OCI-LY7 (cell line): ENCODE results near the gene WNT1. TPM values are rescaled to one million over a fixed set of nuclear protein-coding genes. Genes with fewer than 3 reads are reported as not detected.

Source experiments
- BruUV-seq: library from RNA; stranded (reverse); fragments of 400-500 nt; replicated peaks from 2 replicates; lab custom pipeline; 2021; lab: Mats Ljungman, UMichigan
- CTCF ChIA-PET: fragments of 300-600 bp; sonication (Branson Sonifier 250); formaldehyde crosslinking; loops from one replicate; lab custom pipeline; 2022; ENCODE audit warnings: antibody characterized with exemption; ENCODE audit not compliant: unreplicated experiment; lab: Charles Lee
- POLR2A ChIA-PET: fragments of 300-600 bp; sonication (Branson Sonifier 250); formaldehyde crosslinking; loops from one replicate; lab custom pipeline; 2022; ENCODE audit warnings: antibody characterized with exemption; lab: Charles Lee
- DNase-seq: peaks from one replicate; pipeline ENCODE4 v3.0.0-alpha.2; 2015; ENCODE audit warnings: low spot score
- H2AFZ ChIP-seq: fragments of 200-600 bp; sonication (generic), shearing (Covaris generic); 2 replicates; pipeline ENCODE4 v1.6.1; 2014; ENCODE audit warnings: mild to moderate bottlenecking, antibody characterized with exemption, low read length, moderate library complexity
- H3K27ac ChIP-seq: fragments of 200-600 bp; sonication (generic); 2 replicates; pipeline ENCODE4 v1.5.1; 2014; ENCODE audit warnings: mixed run types, low read depth, mild to moderate bottlenecking, moderate library complexity, low read length, inconsistent platforms; ENCODE audit not compliant: poor library complexity, severe bottlenecking
- H3K36me3 ChIP-seq: fragments of 200-600 bp; sonication (generic); 2 replicates; pipeline ENCODE4 v1.6.1; 2014; ENCODE audit warnings: mild to moderate bottlenecking, antibody characterized with exemption, low read length, moderate library complexity, mixed read lengths; ENCODE audit not compliant: insufficient read depth
- H3K4me1 ChIP-seq: fragments of 200-600 bp; sonication (generic); 2 replicates; pipeline ENCODE4 v1.5.1; 2014; ENCODE audit warnings: mild to moderate bottlenecking, low read length; ENCODE audit not compliant: insufficient read depth, poor library complexity, severe bottlenecking
- H3K4me2 ChIP-seq: fragments of 200-600 bp; sonication (generic); 2 replicates; pipeline ENCODE4 v1.6.1; 2014; ENCODE audit warnings: mild to moderate bottlenecking, low read length
- H3K4me3 ChIP-seq: fragments of 200-600 bp; sonication (generic); 2 replicates; pipeline ENCODE4 v1.5.1; 2014; ENCODE audit warnings: mild to moderate bottlenecking, low read depth, low read length; ENCODE audit not compliant: poor library complexity, severe bottlenecking
- H3K79me2 ChIP-seq: fragments of 200-600 bp; sonication (generic); 2 replicates; pipeline ENCODE4 v1.6.1; 2016; ENCODE audit warnings: low read depth, mild to moderate bottlenecking, low read length, moderate library complexity, mixed read lengths; ENCODE audit not compliant: insufficient read depth
- H3K9me2 ChIP-seq: fragments of 200-600 bp; sonication (generic); 2 replicates; pipeline ENCODE4 v1.6.1; 2016; ENCODE audit warnings: mild to moderate bottlenecking, low read length, mixed read lengths; ENCODE audit not compliant: insufficient read depth
- H3K9me3 ChIP-seq: fragments of 200-600 bp; sonication (generic); 2 replicates; pipeline ENCODE4 v1.6.1; 2014; ENCODE audit warnings: mild to moderate bottlenecking, mixed run types, low read length, mixed read lengths
- H4K20me1 ChIP-seq: fragments of 200-600 bp; sonication (generic); 2 replicates; pipeline ENCODE4 v1.6.1; 2014; ENCODE audit warnings: mild to moderate bottlenecking, antibody characterized with exemption, low read length, moderate library complexity, mixed read lengths; ENCODE audit not compliant: insufficient read depth
- EZH2phosphoT487 ChIP-seq: fragments of 200-600 bp; sonication (generic); IDR thresholded peaks from 2 replicates; pipeline ENCODE4 v1.6.1; 2018; ENCODE audit warnings: low read depth, borderline replicate concordance, mild to moderate bottlenecking, mixed run types, antibody characterized with exemption, low read length, moderate library complexity, mixed read lengths
- intact Hi-C: fragments of 100-400 bp; cut with micrococcal nuclease; formaldehyde crosslinking; loops from one replicate; pipeline ENCODE4 v1.10.0; 2022; ENCODE audit not compliant: unreplicated experiment
- total RNA-seq, 2 experiments: library from RNA; depleted of rRNA in 1 of 2; stranded (reverse); fragments of >200 nt in 1 of 2; shearing (Covaris generic) in 1 of 2; gene quantifications; 2 replicates each; pipeline ENCODE4 v1.2.3, GENCODE V29; 2014 to 2022
- TF ChIP-seq, protein P1 (sequence below): fragments of 200-600 bp; sonication (generic); conservative IDR thresholded peaks from 2 replicates; pipeline ENCODE4 v1.5.1; 2014; ENCODE audit warnings: mild to moderate bottlenecking, antibody characterized with exemption, low read length, moderate library complexity, mixed read lengths

WNT1 gene
- total RNA-seq, 2 experiments from 2014 or later: not detected

DNA sequence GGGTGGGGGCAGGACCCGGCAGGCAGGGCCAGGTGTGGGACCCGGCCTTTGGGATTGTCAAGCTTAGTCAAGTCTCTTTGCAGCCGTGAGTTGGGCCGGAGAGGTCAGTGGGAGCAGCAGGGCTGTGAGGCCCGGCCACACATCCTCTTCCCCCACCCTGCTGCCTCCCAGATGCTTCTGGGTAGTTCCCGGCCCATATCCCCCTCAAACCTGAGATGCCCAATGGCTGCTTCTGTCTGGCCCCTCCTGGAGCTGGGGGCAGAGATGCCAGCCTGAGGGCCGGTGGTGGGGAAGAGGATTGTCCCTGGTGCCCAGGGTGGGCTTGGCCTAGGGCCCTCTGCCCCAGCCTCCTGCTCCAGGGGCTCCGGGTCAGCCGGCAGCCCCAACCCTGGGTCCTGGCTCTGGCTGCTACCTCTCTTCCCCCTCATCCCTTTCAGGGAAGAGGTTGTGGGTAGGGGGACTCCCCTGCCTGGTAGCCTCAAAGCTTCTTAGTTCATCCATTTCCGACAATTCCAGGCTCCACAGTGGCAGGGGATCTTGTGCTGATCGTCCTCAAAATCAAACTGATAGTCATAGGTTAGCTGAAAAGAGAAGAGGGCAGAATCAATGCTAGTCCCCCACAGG is 43.3 kb downstream of the WNT1 start:
- Histone ChIP-seq H2AFZ (no peak overlapping the region), H3K79me2 (peaks cover 6% of the 10 kb centered on the region; the same call in 1 of the 2 replicates), H3K27ac (no peak overlapping the region), H3K4me1 (peaks cover 24% of the 10 kb centered on the region), H3K9me3 (no peaks in the 10 kb centered on the region), H3K4me3 (no peak overlapping the region), H3K36me3 (peaks cover 61% of the 10 kb centered on the region), H3K4me2 (no peak overlapping the region), H3K9me2 (no peaks in the 10 kb centered on the region), H4K20me1 (no peaks in the 10 kb centered on the region)
- POLR2A ChIA-PET: interaction anchor here (1.2 kb wide), 1 partner anchor 18 kb away, joined by 7 read pairs; no protein-coding TSS in a partner anchor
- no peak for DNase-seq
- BruUV-seq: TSS peak; percentile 59
- CTCF ChIA-PET: interaction anchor here (0.5 kb wide), 1 partner anchor 64 kb away, joined by 15 read pairs; the partner anchor contains the start of gene ARF3
- intact Hi-C loops: no loop called here
- TF ChIP-seq EZH2phosphoT487: no peak
- TF ChIP-seq, protein P1, sequence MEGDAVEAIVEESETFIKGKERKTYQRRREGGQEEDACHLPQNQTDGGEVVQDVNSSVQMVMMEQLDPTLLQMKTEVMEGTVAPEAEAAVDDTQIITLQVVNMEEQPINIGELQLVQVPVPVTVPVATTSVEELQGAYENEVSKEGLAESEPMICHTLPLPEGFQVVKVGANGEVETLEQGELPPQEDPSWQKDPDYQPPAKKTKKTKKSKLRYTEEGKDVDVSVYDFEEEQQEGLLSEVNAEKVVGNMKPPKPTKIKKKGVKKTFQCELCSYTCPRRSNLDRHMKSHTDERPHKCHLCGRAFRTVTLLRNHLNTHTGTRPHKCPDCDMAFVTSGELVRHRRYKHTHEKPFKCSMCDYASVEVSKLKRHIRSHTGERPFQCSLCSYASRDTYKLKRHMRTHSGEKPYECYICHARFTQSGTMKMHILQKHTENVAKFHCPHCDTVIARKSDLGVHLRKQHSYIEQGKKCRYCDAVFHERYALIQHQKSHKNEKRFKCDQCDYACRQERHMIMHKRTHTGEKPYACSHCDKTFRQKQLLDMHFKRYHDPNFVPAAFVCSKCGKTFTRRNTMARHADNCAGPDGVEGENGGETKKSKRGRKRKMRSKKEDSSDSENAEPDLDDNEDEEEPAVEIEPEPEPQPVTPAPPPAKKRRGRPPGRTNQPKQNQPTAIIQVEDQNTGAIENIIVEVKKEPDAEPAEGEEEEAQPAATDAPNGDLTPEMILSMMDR: no peak

DNA sequence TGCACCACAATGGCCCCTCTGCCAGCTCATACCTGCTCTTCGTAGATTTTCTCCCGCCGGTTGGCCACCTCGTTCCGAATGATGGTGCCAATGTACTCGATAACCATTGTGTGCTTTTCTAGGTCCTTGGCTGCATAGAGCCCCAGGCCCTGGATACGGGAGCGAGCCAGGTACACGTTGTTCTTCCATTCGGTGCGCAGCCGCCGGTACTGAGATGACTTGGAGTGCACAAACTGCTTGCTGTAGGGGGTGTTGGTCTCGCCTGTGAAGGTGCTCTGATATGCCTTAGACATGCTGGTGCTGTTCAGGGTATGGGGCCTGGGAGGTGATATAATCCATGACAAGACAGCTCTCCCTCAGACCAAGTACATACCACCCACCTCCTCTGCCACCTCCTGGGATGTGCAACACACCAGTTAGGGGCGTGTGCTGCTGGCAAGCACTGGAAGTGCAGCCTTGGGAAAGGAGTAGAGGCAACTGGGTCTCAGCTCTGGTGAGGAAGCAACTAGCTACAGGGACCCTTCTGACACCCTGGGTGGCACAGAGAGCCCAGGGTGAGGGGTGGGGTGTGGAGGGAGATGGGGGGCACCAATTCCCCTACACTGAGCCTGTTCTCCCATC is 44.5 kb downstream of the WNT1 start:
- TF ChIP-seq, protein P1: no peak
- TF ChIP-seq EZH2phosphoT487: no peak
- Histone ChIP-seq H3K27ac (no peak overlapping the region), H3K4me3 (no peak overlapping the region), H3K79me2 (peaks cover 2% of the 10 kb centered on the region; the same call in 1 of the 2 replicates), H3K4me2 (no peak overlapping the region), H3K9me3 (no peaks in the 10 kb centered on the region), H3K36me3 (peaks cover 72% of the 10 kb centered on the region), H4K20me1 (no peaks in the 10 kb centered on the region), H3K4me1 (peaks cover 18% of the 10 kb centered on the region), H3K9me2 (no peaks in the 10 kb centered on the region), H2AFZ (no peak overlapping the region)
- no TSS peak for BruUV-seq
- DNase-seq: no peak
- ChIA-PET CTCF (no interaction called here), POLR2A (interaction anchor here (0.5 kb wide), 1 partner anchor 302 kb away, joined by 4 read pairs; no protein-coding TSS in a partner anchor)
- intact Hi-C loops: no loop called here

DNA sequence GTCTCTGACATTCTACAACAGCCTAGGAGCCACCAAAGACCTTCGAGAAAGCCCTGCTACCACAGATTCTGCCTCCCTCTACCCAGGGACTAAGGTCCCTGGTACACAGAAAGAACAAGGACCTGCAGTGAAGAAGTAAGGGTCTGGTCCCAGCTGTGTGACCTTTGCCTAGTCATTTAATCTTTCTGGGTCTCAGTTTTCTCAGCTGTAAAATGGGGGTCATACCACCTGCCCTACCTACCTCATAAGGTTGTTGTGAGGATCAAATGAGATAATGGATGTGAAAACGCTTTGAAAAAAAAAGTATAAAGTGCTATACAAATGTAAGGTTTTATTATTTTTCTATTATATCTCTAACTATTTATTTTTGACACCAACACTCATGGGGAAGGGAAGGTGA is 45.7 kb downstream of the WNT1 start:
- no peak for TF ChIP-seq EZH2phosphoT487
- TF ChIP-seq, protein P1: no peak

More for the DNA sequence above, 45.7 kb downstream of the WNT1 start:
- intact Hi-C loops: no loop called here
- CTCF ChIA-PET: no interaction called here
- Histone ChIP-seq H3K27ac (no peak overlapping the region), H3K9me3 (no peaks in the 10 kb centered on the region), H2AFZ (no peak overlapping the region), H4K20me1 (no peaks in the 10 kb centered on the region), H3K4me1 (peaks cover 15% of the 10 kb centered on the region), H3K4me3 (no peak overlapping the region), H3K9me2 (no peaks in the 10 kb centered on the region), H3K79me2 (no peaks in the 10 kb centered on the region), H3K4me2 (no peak overlapping the region), H3K36me3 (peaks cover 83% of the 10 kb centered on the region)
- DNase-seq: no peak
- no TSS peak for BruUV-seq
- POLR2A ChIA-PET: no interaction called here
